Chondrocyte (in vitro differentiated cells): ENCODE data around the gene RELB. TPM values are rescaled to one million over a fixed set of nuclear protein-coding genes. Genes with fewer than 3 reads are reported as not detected.

Experiments
- DNase-seq: peaks from one replicate; pipeline ENCODE4 v3.0.0; 2021; ENCODE audit warnings: mixed read lengths, low spot score
- H3K27ac Mint-ChIP-seq: one replicate; pipeline ENCODE4 v1.8.0; 2021; ENCODE audit warnings: mild to moderate bottlenecking, moderate library complexity, mixed read lengths; ENCODE audit not compliant: unreplicated experiment
- H3K27me3 Mint-ChIP-seq: 2 replicates; pipeline ENCODE4 v1.8.0; 2021; ENCODE audit warnings: low read depth, mixed read lengths
- H3K36me3 Mint-ChIP-seq: 2 replicates; pipeline ENCODE4 v1.8.0; 2021; ENCODE audit warnings: low read depth, mixed read lengths
- H3K4me1 Mint-ChIP-seq: 2 replicates; pipeline ENCODE4 v1.8.0; 2021; ENCODE audit warnings: low read depth, mild to moderate bottlenecking, mixed read lengths
- H3K4me3 Mint-ChIP-seq: one replicate; pipeline ENCODE4 v1.8.0; 2021; ENCODE audit warnings: mild to moderate bottlenecking, moderate library complexity, mixed read lengths; ENCODE audit not compliant: unreplicated experiment
- H3K9me3 Mint-ChIP-seq: 2 replicates; pipeline ENCODE4 v1.8.0; 2021; ENCODE audit warnings: low read depth, mixed read lengths
- CTCF ChIP-seq: fragments of 200-600 bp; sonication (generic); IDR thresholded peaks from 2 replicates; pipeline ENCODE4 v1.5.0; 2021; ENCODE audit warnings: antibody characterized with exemption, mild to moderate bottlenecking, moderate library complexity
- total RNA-seq: library from RNA; stranded (reverse); gene quantifications from 3 replicates; pipeline ENCODE4 v1.2.1, GENCODE V29; 2021

The RELB gene
- total RNA-seq, 1 donor from 2014 or later, result 11.0 TPM

GRCh38 chr19:45087531-45087930, 86.3 kb downstream of the RELB start:
- H3K27ac Mint-ChIP-seq, result no peak overlapping the region
- H3K27me3 Mint-ChIP-seq, result no peaks in the 10 kb centered on the region
- DNase-seq, result no peak
- peaks cover 5% of the 10 kb centered on the region for H3K36me3 Mint-ChIP-seq
- H3K4me3 Mint-ChIP-seq, result no peak overlapping the region
- H3K4me1 Mint-ChIP-seq, result peaks cover 16% of the 10 kb centered on the region
- no peaks in the 10 kb centered on the region for H3K9me3 Mint-ChIP-seq
- TF ChIP-seq CTCF, result no peak

Other genes with a start within 250 kb of the RELB start
- not detected in 3 replicates for gene CBLC, start 223.6 kb upstream of the RELB start, total RNA-seq
- gene BCAM, start 192.4 kb upstream of the RELB start, total RNA-seq, result 4.3 to 15.1 TPM (median 14.0 TPM) in 3 replicates
- 88.9 to 120 TPM (median 116 TPM) in 3 replicates for gene NECTIN2, start 155.2 kb upstream of the RELB start, total RNA-seq
- gene TOMM40, start 110.2 kb upstream of the RELB start, total RNA-seq, result 39.0 to 46.1 TPM (median 40.9 TPM) in 3 replicates
- 47.1 to 178 TPM (median 170 TPM) in 3 replicates for gene APOE, start 95.7 kb upstream of the RELB start, total RNA-seq
- 2.2 to 6.9 TPM in 2 of 3 replicates, not detected in the other for gene APOC1, start 86.9 kb upstream of the RELB start, total RNA-seq
- not detected in 3 replicates for gene APOC4, start 59.2 kb upstream of the RELB start, total RNA-seq
- not detected in 3 replicates for gene APOC2, start 55.4 kb upstream of the RELB start, total RNA-seq
- gene CLPTM1, start 46.1 kb upstream of the RELB start, total RNA-seq, result 91.4 to 122 TPM (median 96.3 TPM) in 3 replicates
- 43.4 to 63.6 TPM (median 49.1 TPM) in 3 replicates for gene CLASRP, start 37.6 kb downstream of the RELB start, total RNA-seq
- 0.12 to 0.58 TPM (median 0.49 TPM) in 3 replicates for gene ZNF296, start 75.0 kb downstream of the RELB start, total RNA-seq
- gene GEMIN7, start 77.8 kb downstream of the RELB start, total RNA-seq, result 14.7 to 21.7 TPM (median 17.8 TPM) in 3 replicates
- gene PPP1R37, start 91.7 kb downstream of the RELB start, total RNA-seq, result 23.9 to 30.2 TPM (median 24.0 TPM) in 3 replicates
- gene NKPD1, start 159.5 kb downstream of the RELB start, total RNA-seq, result 0.10 to 0.13 TPM in 2 of 3 replicates, not detected in the other
- 12.7 to 15.9 TPM (median 13.7 TPM) in 3 replicates for gene TRAPPC6A, start 176.8 kb downstream of the RELB start, total RNA-seq
- 15.1 to 21.0 TPM (median 17.6 TPM) in 3 replicates for gene BLOC1S3, start 177.3 kb downstream of the RELB start, total RNA-seq
- 0.37 to 1.3 TPM (median 0.51 TPM) in 3 replicates for gene EXOC3L2, start 243.9 kb downstream of the RELB start, total RNA-seq
- gene MARK4, start 249.8 kb downstream of the RELB start, total RNA-seq, result 36.5 to 54.7 TPM (median 46.3 TPM) in 3 replicates